ENCODE results near the gene MAP2K5.
"Not testable (repeated sequence)": the region's sequence is repeated elsewhere in the genome, so short reads cannot be mapped to it uniquely, and the experiment has no call there.

The MAP2K5 gene

GRCh38 chr15:67605871-67606270 is 63.4 kb downstream of the MAP2K5 start:
- DNase-seq = no peak

GRCh38 chr15:67606742-67607141 is 64.2 kb downstream of the MAP2K5 start:
- no peak for DNase-seq

GRCh38 chr15:67607329-67607728 is 64.8 kb downstream of the MAP2K5 start:
- no peak for DNase-seq

GRCh38 chr15:67607959-67608637 is 65.6 kb downstream of the MAP2K5 start:
- DNase-seq = no peak

GRCh38 chr15:67608638-67608959 is 66.1 kb downstream of the MAP2K5 start:
- no peak for DNase-seq

- DNase-seq = no peak
Observed at GRCh38 chr15:67611370-67612369, 69.2 kb downstream of the MAP2K5 start.

GRCh38 chr15:67613211-67613610 is 70.7 kb downstream of the MAP2K5 start:
- DNase-seq = no peak

GRCh38 chr15:67613708-67614107 is 71.2 kb downstream of the MAP2K5 start:
- no peak for DNase-seq

GRCh38 chr15:67615131-67615534 is 72.6 kb downstream of the MAP2K5 start:
- DNase-seq = not testable (repeated sequence)

- no peak for DNase-seq
Observed at GRCh38 chr15:67618297-67618696, 75.8 kb downstream of the MAP2K5 start.

- DNase-seq = no peak
Observed at GRCh38 chr15:67622110-67622509, 79.6 kb downstream of the MAP2K5 start.

GRCh38 chr15:67632261-67632660 is 89.8 kb downstream of the MAP2K5 start:
- no peak for DNase-seq

- not testable (repeated sequence) for DNase-seq
Observed at GRCh38 chr15:67635950-67636349, 93.4 kb downstream of the MAP2K5 start.

- DNase-seq = no peak
Observed at GRCh38 chr15:67639591-67639990, 97.1 kb downstream of the MAP2K5 start.

GRCh38 chr15:67641453-67641852 is 99.0 kb downstream of the MAP2K5 start:
- no peak for DNase-seq

- DNase-seq = no peak
Observed at GRCh38 chr15:67646847-67647246, 104.3 kb downstream of the MAP2K5 start.

GRCh38 chr15:67652586-67652985 is 110.1 kb downstream of the MAP2K5 start:
- no peak for DNase-seq

GRCh38 chr15:67660446-67660845 is 117.9 kb downstream of the MAP2K5 start:
- DNase-seq = no peak

GRCh38 chr15:67660874-67661606 is 118.5 kb downstream of the MAP2K5 start:
- DNase-seq = no peak

GRCh38 chr15:67670647-67671305 is 128.3 kb downstream of the MAP2K5 start:
- DNase-seq = no peak

GRCh38 chr15:67672834-67673233 is 130.3 kb downstream of the MAP2K5 start:
- not testable (repeated sequence) for DNase-seq

- DNase-seq = no peak
Observed at GRCh38 chr15:67674983-67675382, 132.5 kb downstream of the MAP2K5 start.

GRCh38 chr15:67678089-67678488 is 135.6 kb downstream of the MAP2K5 start:
- DNase-seq = no peak
